ENCODE data around the gene CPEB1.
"Not testable (repeated sequence)": the region's sequence is repeated elsewhere in the genome, so short reads cannot be mapped to it uniquely, and the experiment has no call there.

CPEB1 gene

DNA sequence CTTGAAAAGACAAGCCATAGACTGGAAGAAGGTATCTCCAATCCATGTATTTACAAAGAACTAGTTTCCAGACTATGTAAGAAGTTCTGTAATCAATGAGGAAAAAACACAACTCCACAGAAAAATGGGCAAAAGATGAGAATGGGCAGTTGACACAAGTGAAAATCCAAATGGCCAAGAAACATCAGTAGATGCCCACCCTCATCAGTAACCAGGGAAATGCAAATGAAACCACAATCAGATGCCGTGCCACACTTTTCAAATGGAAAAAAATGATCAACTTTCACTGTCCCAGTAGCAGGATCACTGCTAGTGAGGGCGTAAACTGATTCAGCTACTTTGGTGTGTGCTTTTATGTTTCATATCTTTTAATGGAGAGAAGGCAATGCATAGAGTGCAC, 4.5 kb upstream of the CPEB1 start:
- H3K4me3 ChIP-seq (ENCODE audit: control insufficient read depth, low read depth, low read length) = no peak overlapping the region
- DNase-seq (ENCODE audit: low read depth) = no peak
- TF ChIP-seq, protein P1, sequence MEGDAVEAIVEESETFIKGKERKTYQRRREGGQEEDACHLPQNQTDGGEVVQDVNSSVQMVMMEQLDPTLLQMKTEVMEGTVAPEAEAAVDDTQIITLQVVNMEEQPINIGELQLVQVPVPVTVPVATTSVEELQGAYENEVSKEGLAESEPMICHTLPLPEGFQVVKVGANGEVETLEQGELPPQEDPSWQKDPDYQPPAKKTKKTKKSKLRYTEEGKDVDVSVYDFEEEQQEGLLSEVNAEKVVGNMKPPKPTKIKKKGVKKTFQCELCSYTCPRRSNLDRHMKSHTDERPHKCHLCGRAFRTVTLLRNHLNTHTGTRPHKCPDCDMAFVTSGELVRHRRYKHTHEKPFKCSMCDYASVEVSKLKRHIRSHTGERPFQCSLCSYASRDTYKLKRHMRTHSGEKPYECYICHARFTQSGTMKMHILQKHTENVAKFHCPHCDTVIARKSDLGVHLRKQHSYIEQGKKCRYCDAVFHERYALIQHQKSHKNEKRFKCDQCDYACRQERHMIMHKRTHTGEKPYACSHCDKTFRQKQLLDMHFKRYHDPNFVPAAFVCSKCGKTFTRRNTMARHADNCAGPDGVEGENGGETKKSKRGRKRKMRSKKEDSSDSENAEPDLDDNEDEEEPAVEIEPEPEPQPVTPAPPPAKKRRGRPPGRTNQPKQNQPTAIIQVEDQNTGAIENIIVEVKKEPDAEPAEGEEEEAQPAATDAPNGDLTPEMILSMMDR (IDR thresholded peaks at IDR 0.05; ENCODE audit: control insufficient read depth, insufficient read depth, low read depth, low read length, missing control alignments) = no peak

DNA sequence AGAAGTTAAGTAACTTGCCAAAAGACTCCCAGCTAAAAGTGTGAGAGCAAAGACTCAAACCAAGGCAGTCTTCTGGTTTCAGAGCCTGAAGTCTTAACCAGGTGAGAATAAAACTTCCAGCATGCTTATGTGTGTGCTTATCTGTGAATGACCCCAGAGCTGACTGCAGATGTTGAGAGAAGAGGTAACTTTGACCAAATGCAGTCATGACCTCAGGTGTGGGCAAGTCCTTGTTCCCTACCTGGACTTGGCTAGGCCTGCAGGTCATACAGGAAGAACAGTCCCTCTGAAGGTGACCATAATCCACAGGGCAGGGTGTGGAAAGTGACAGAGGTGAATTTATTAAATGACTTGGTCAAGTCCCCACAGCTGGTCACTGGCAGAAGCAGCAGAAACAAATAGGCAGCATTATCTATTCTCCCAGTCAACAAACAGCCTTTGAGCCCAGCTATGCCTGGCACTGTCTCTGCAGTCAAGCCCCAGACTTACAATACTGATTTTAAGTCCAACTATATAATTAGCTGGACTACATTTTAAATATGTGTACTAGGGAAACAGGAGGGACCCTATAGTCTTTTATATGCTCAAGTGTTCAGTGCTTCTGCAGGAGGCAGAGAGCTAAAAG, 3.0 kb upstream of the CPEB1 start:
- no peak overlapping the region for H3K4me3 ChIP-seq (ENCODE audit: control insufficient read depth, low read depth, low read length)
- DNase-seq (ENCODE audit: low read depth) = no peak
- TF ChIP-seq, protein P1 (IDR thresholded peaks at IDR 0.05; ENCODE audit: control insufficient read depth, insufficient read depth, low read depth, low read length, missing control alignments) = no peak

DNA sequence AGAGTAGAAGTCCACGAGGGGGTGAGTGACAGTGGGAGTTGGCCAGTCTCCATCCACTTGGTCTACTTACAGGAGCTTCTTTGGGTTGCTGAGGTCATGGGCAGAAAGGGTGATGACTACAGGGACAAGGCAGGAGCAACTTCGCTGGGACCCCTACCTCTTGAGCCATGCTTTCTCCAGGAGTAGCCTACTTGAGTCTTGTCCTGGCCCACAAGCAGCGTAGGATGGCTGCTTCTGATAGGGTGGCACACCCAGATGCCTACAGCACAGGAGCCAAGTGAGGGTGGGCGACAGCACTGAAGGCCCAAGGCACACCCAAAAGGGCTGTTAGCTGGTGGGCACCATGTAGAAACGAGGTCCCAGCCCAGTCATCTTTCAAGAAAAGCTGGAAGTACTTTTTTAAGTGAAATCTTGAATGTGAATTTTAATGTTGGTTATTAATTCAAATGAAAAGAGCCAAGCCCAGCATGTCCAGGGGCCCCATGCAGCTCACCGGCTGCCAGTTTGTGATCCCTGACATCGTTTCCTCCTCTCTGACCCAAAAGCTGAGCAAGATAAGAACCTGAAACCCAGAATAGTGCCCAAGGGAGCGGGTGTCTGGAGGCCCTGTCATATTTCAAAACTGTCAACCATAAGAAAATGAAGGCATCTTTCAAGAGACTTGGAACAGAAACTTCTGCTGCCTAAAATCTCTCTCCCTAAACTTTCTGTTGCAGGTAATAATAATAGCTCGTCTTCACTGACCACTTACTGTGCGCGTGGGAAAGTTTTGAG, 2.2 kb upstream of the CPEB1 start:
- no peak for DNase-seq (ENCODE audit: low read depth)
- H3K4me3 ChIP-seq (ENCODE audit: control insufficient read depth, low read depth, low read length) = no peak overlapping the region
- TF ChIP-seq, protein P1 (IDR thresholded peaks at IDR 0.05; ENCODE audit: control insufficient read depth, insufficient read depth, low read depth, low read length, missing control alignments) = no peak

DNA sequence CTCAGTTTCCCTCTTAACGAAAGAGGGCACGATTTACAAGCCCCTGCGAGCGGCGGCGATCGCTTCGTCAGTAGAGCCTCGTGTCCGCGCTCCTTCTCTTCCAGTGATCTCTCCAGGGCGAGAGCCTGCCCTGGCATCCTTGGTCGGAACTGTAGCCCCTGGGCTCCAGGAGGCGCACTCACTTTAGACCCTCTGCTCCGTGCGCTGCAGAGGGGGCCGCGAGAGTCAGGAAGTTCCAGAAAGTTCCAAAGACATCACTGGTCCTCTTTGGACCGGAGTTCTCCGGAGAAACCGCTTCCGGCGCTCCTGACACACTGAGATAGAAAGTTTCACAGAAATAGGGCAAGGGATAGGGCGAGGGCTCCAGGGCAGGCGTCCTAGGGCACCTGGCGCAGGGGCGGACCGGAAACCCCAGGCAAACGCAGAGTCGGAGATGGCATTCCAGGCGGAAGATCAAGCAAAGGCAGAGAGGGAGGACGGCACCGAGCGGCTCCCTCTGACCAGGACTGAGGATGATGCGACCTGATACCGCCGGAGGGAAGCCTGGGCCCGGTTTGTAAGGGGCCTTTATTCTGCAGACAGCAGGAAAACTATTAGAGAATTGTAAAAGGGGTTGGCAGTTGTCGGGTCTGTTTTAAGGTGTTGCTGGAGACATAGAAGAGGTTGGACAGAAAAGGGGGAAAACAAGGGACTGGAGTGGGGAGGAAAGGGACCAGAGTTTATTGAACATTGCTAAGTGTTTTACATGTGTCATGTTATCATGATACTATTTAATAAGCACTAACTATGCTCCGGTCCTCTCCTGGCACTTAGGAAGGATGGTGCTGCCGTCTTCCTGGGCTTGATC, 1.3 kb upstream of the CPEB1 start:
- DNase-seq (ENCODE audit: low read depth) = no peak
- TF ChIP-seq, protein P1 (IDR thresholded peaks at IDR 0.05; ENCODE audit: control insufficient read depth, insufficient read depth, low read depth, low read length, missing control alignments) = no peak
- peak overlapping the region; percentile 39 for H3K4me3 ChIP-seq (ENCODE audit: control insufficient read depth, low read depth, low read length)

DNA sequence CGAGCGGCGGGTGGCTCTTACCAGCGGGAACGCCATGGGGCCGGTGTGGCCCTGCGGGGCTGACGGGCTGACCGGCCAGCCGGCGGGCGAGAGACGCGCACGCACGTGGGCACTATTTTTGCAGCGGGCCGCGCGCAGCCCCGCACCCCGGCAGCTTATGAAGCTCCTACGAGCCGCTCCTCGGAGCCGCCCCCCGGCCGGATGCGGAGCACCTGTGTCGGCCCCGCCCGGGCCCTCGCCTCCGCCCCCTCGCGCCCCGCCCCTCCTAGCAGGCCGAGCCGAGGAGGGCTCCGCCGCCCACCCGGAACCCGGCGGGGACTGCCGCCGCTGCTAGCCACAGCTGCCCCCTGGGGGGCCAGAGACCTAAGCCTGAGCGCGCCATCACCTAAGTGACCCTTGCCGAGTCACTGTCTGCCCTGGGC, 683 bp upstream of the CPEB1 start:
- H3K4me3 ChIP-seq (ENCODE audit: control insufficient read depth, low read depth, low read length) = peak overlapping the region; percentile 39
- TF ChIP-seq, protein P1 (IDR thresholded peaks at IDR 0.05; ENCODE audit: control insufficient read depth, insufficient read depth, low read depth, low read length, missing control alignments) = no peak
- no peak for DNase-seq (ENCODE audit: low read depth)

DNA sequence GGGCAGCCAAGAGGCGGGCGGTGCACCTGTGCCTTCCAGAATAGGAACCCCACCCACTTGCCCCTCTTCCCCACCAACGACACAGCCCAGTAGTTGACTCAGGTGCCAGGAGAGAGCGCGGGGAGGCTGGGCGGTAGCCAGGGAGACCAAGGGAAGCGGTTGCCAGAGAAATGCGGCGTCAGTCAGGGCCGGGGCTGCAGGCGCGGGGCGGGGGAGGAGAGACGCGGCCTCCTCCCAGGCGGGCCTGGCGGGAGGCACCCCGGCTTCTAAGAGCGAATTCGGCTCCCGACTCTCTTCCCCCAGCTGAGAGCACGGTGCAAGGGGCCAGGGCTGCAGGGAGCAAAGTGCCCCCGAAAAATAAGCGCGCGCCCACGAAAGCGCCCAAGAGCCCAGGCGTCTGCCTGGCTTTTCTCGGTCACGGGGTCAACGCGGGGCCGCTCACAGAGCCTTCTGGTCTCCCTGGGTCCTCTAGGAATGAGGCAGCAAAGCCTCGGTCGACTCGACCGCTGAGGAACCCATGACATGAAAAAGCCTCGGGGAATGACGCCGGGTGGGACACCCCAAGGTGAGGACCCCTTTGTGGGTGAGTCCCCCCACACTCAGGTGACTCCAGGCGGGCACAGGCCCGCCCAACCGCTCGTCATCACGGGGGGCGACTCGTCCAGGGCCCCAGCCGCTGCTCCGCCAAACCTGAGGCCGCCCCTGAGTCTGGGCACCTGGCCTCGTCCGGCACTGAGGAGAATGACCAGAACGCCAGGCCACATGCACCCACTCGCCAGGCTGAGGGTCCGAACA, 716 bp downstream of the CPEB1 start:
- TF ChIP-seq, protein P1 (IDR thresholded peaks at IDR 0.05; ENCODE audit: control insufficient read depth, insufficient read depth, low read depth, low read length, missing control alignments) = no peak
- no peak for DNase-seq (ENCODE audit: low read depth)
- H3K4me3 ChIP-seq (ENCODE audit: control insufficient read depth, low read depth, low read length) = peak overlapping the region; percentile 39; the same call in 1 of the 2 replicates

DNA sequence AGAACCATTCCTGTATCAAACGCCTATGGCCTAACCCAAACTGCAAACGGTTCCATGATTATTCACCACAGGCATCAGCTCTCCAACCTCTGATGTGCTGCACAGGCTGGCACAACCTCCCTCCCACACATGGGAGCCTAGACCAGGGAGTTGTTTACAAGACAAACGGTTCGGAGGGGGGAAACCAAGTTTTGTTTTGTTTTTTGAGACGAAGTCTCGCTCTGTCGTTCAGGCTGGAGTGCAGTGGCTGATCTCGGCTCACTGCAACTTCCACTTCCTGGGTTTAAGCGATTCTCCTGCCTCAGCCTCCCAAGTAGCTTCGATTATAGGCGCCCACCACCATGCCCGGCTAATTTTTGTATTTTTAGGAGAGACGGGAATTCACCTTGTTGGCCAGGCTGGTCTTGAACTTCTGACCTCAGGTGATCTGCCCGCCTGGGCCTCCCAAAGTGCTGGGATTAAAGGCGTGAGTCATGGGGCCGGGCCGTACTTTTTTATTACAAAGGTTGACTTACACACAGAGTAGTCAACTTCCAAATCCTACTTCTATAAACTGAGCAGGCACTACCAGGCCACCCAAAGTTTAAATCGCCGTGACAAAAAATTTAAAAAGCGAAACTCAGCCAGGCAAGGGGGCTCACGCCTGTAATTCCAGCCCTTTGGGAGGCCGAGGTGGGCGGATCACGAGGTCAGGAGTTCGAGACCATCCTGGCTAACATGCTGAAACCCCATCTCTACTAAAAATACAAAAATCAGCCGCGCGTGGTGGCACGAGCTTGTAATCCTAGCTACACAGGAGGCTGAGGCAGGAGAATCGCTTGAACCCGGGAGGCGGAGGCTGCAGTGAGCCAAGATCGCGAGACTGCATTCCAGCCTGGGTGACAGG, 2.0 kb downstream of the CPEB1 start:
- not testable (repeated sequence) for DNase-seq (ENCODE audit: low read depth); H3K4me3 ChIP-seq (ENCODE audit: control insufficient read depth, low read depth, low read length)
